Activated T-cell treated with anti-CD3 and anti-CD28 coated beads for 4 hours (primary cell): ENCODE results near the gene PSRC1.

Experiments used
- DNase-seq: peaks from one replicate; pipeline ENCODE4 v3.0.0-alpha.2; 2020

The PSRC1 gene

DNA sequence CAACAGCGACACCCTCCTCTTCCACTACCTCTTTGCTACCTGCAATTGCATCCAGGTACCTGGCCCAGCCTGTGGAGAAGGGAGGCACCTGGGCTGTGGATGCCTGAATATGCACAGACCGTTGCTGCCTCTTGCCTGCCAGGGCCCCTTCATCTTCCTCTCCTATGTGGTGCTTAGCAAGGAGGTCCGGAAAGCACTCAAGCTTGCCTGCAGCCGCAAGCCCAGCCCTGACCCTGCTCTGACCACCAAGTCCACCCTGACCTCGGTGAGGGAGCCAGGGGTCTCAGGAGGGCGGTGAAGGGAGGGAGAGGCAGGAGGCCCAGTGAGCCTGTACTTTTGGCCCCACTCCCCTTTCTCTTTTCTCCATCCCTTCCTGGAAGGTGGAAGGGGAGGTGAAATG is 11.5 kb downstream of the PSRC1 start:
- no peak for DNase-seq

DNA sequence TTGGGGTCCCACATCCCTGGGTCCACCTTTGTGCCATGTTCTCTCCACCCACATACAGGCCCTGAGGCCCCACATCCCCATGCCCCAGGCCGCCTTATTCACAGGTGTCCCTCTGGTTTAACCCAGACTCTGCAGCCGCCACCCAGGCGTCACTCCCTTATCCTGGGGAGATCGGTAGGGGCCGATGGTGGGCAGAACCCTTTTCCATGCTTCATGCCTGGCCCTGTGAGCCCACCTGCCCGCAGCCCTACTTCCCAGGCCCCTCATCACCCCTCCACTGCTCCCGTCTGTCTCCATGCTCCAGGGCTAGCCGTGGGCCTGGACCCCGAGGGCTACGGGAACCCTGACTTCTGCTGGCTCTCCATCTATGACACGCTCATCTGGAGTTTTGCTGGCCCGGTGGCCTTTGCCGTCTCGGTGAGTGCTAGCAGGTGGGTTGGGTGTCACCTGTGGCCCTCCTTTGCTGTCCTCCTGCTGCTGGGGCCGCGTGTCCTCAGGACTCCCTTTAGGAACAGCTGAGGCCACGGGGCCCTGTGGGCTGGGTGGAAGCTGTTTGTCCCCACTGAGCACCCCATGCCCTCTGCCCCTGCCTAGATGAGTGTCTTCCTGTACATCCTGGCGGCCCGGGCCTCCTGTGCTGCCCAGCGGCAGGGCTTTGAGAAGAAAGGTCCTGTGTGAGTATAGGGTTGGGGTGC is 12.2 kb downstream of the PSRC1 start:
- no peak for DNase-seq

DNA sequence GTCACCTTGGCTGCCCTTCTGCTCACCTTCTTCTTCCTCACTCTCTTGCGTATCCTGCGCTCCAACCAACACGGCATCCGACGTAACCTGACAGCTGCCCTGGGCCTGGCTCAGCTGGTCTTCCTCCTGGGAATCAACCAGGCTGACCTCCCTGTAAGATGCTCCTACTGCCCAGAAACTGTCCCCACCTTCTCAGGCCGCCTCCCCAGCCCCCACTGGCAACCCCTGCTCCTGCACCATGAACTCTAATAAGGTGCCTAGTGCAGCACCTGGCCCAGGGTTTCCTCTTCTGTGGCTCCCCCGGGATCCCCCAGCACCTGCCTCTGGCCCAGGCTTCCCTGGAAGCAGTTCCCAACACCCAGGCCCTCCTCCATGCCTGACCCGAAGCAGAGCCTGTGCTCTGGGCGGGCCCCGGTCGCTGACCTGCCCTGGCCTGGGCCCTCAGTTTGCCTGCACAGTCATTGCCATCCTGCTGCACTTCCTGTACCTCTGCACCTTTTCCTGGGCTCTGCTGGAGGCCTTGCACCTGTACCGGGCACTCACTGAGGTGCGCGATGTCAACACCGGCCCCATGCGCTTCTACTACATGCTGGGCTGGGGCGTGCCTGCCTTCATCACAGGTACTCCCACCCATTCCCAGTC is 12.8 kb downstream of the PSRC1 start:
- no peak for DNase-seq

DNA sequence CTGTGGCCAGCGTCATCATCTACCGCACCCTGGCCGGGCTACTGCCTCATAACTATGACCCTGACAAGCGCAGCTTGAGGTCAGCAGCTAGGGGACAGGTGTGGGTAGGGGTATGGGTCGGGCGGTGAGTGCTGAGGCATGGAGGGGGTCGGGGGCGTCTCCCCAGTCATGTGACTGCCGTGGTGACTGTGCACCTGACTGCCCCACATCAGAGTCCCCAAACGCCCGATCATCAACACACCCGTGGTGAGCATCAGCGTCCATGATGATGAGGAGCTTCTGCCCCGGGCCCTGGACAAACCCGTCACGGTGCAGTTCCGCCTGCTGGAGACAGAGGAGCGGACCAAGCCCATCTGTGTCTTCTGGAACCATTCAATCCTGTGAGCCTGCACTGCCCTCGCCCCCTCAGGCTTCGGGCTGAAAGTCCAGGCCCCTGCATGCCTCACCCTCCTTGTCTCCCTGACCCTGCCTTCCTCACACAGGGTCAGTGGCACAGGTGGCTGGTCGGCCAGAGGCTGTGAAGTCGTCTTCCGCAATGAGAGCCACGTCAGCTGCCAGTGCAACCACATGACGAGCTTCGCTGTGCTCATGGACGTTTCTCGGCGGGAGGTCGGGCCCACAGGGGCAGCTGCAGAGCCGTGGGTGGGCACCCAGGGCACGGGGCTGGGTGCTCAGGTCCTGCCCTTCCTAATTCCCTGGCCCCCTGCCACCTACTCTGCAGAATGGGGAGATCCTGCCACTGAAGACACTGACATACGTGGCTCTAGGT is 13.5 kb downstream of the PSRC1 start:
- no peak for DNase-seq

DNA sequence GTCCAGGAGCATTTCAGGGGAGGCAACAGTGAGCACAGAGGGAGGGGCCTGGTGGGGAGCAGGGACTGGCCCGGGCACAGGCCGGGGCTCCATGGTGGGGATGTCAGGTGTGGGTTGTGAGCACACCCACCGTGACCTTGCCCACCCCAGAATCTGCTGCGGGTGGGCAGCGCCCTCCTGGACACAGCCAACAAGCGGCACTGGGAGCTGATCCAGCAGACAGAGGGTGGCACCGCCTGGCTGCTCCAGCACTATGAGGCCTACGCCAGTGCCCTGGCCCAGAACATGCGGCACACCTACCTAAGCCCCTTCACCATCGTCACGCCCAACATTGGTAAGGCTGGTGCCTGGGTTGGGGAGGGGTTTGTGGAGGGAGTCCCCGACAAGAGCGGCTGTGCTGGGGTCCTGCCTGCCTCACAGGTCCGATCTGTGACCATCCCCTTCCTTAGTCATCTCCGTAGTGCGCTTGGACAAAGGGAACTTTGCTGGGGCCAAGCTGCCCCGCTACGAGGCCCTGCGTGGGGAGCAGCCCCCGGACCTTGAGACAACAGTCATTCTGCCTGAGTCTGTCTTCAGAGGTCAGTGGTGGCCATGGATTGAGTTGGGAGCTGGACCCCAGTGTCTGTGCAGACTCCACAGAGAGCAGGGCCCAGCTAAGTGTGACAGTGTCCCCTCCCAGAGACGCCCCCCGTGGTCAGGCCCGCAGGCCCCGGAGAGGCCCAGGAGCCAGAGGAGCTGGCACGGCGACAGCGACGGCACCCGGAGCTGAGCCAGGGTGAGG is 14.3 kb downstream of the PSRC1 start:
- no peak for DNase-seq

DNA sequence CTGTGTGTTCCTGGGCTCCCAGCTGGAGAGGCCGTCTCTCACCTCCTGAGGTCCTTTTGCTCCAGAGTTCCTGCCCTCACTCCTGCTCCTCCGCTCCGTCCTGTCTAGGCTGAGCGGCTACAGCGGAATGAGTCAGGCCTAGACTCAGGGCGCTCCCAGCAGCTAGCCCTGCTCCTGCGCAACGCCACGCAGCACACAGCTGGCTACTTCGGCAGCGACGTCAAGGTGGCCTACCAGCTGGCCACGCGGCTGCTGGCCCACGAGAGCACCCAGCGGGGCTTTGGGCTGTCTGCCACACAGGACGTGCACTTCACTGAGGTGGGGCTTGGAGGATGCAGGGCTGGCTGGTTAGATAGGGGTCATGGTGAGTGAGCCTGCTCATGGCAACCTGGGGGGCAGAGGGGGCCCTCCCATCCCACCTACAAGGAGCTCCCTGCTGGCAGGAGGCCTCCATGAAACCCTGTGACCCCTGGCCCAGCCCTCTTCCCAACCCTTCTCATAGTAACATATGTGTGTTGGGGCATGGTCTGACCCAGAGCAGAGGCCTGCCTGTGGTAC is 15.1 kb downstream of the PSRC1 start:
- no peak for DNase-seq

DNA sequence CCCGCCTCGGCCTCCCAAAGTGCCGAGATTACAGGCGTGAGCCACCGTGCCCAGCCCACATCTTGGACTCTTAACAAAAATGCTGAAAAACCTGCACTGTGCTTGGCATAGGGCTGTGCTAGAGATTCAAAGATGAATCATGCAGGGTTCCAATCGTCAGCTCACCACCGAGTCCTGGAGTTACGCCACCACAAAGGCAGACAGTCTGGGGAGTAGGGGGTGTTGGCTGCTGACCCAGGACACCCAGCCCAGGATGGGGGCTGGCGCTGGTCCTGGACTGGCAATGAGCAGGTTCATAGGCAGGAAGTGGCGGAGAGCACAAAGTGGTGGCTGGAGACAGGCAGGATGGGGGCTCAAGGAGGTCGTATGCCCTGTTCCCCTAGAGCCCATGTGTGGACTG is 16.0 kb downstream of the PSRC1 start:
- DNase-seq: no peak

DNA sequence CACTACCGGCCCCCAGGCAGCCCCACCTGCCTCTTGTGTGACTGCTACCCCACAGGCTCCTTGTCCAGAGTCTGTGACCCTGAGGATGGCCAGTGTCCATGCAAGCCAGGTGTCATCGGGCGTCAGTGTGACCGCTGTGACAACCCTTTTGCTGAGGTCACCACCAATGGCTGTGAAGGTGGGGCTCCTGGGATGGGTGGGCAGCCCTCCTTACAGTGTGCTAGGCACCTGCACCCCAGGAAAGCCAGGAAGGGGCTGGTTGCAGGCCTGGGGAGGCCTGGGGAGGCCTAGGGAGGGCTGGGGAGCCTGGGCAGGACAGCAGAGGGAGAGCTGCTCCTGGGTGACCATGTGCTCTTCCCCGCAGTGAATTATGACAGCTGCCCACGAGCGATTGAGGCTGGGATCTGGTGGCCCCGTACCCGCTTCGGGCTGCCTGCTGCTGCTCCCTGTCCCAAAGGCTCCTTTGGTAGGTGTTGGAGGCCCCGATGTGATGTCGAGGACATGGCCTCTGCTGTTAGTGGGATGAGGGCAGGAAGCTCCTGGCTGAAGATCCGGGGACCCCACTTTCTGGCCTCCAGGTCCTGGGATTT is 17.1 kb downstream of the PSRC1 start:
- no peak for DNase-seq

DNA sequence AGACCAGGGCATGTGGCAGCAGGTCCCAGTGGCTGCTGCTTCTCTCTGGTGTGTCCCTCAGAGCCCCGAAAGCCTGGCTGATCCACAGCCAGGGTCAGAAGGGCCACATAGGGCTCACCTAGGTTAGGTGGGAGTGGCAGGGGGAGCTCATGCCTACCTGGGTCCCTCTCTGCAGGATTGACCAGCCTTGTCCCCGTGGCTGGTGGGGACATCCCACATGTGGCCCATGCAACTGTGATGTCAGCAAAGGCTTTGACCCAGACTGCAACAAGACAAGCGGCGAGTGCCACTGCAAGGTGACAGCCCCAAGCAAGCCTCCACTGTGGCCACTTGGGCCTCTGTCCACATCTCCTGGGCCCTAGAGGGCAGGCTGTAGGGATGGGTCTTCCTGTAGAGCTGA is 17.9 kb downstream of the PSRC1 start:
- DNase-seq: no peak

DNA sequence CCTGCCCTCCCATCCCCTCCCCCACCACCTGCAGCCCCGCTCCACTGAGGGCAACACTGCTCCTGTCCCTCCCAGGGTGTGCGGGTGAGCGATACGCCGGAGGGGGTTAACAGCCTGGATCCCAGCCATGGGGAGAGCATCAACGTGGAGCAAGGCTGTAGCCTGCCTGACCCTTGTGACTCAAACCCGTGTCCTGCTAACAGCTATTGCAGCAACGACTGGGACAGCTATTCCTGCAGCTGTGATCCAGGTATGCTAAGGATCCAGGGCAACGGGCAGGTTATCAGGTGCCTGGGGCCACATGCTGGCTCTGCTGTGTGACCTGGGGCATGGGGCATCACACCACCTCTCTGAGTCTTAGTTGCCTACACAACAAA is 18.6 kb downstream of the PSRC1 start:
- no peak for DNase-seq

DNA sequence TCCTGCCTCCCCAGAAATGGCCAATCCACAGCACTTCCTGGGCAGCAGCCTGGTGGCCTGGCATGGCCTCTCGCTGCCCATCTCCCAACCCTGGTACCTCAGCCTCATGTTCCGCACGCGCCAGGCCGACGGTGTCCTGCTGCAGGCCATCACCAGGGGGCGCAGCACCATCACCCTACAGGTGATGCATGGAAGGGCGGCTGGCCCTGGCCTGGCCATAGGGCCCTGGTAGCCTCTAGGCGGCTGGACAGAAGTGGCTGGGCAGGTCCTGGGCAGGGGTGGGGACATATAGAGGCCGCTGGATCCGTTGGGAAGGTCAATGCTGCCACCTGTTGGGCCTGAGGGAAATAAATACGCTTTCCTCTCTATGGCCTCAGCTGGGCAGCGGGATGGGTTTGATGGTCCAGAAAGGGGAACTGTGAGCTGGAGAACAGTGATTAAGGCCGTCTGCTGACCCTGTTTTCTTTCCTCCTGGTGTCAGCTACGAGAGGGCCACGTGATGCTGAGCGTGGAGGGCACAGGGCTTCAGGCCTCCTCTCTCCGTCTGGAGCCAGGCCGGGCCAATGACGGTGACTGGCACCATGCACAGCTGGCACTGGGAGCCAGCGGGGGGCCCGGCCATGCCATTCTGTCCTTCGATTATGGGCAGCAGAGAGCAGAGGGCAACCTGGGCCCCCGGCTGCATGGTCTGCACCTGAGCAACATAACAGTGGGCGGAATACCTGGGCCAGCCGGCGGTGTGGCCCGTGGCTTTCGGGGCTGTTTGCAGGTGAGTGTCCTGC is 19.2 kb downstream of the PSRC1 start:
- peak; percentile 62 for DNase-seq

DNA sequence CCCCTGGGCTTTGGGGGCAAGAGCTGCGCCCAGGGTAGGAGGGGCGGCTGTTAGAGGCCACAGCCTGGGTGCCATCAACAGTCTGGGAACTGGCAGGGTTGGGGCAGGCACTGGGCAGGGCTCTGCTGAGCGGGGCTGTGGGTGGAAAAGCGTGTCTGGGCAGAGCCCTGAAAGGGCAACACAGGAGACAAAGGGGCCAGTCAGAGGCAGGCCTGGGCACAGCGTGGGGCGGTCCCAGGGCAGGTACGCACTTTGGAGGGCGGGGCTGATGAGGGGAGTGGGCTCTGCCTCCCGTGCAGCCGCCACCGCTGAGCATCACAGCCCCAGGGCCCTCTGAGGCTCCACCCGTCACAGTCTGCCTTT is 19.7 kb downstream of the PSRC1 start:
- DNase-seq: no peak

DNA sequence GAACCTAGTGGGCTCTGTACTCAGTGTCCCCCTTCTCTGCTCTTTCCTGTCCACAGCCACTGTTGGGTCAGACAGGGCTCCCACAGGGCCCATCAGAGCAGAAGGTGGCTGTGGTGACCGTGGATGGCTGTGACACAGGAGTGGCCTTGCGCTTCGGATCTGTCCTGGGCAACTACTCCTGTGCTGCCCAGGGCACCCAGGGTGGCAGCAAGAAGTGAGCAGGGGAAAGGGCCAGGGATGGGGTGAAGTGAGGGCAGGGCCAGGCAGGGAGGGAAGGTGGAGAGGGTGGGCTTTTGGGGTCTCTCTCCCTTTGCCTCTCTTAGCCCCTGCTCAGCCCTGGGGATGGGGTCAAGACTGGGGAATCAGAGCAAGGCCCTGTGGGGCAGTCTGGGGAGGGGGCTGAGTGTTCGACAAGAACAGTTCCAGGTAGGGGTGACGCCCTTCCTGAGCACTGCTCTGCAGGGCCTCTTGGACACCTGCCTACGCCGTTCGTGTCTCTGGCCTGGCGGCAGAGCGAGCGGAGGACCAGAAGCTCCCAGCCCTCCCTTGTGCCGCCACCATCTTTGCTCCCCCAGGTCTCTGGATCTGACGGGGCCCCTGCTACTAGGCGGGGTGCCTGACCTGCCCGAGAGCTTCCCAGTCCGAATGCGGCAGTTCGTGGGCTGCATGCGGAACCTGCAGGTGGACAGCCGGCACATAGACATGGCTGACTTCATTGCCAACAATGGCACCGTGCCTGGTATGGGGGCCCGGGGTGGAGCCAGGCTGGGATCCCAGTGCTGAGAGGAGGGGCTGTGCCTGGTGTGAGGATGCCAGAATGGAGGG is 20.5 kb downstream of the PSRC1 start:
- DNase-seq: no peak

DNA sequence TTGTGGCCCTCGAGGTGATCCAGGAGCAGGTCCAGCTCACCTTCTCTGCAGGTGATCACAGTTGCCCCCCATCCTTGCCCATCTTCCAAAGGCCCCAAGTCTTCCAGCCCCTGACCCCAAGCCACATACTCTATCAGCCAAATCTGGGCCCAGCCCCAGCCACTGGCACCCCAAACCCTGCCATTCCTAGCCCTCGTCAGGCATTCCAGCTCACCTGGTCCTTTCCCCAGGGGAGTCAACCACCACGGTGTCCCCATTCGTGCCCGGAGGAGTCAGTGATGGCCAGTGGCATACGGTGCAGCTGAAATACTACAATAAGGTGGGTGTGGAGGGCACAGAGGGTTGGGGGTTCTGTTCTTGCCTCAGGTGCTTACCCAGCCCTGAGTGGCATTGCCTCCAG is 21.4 kb downstream of the PSRC1 start:
- no peak for DNase-seq

DNA sequence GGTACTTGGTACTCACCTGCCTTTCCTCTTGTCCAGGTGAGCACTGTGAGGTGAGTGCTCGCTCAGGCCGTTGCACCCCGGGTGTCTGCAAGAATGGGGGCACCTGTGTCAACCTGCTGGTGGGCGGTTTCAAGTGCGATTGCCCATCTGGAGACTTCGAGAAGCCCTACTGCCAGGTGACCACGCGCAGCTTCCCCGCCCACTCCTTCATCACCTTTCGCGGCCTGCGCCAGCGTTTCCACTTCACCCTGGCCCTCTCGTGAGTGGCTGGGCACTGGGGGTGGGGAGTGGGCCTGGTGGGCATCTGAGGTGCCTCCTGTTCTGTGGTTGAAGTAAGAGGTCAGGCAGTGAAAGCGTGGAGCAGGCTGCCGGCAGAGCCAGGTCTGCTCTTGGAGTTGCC is 21.9 kb downstream of the PSRC1 start:
- DNase-seq: no peak

DNA sequence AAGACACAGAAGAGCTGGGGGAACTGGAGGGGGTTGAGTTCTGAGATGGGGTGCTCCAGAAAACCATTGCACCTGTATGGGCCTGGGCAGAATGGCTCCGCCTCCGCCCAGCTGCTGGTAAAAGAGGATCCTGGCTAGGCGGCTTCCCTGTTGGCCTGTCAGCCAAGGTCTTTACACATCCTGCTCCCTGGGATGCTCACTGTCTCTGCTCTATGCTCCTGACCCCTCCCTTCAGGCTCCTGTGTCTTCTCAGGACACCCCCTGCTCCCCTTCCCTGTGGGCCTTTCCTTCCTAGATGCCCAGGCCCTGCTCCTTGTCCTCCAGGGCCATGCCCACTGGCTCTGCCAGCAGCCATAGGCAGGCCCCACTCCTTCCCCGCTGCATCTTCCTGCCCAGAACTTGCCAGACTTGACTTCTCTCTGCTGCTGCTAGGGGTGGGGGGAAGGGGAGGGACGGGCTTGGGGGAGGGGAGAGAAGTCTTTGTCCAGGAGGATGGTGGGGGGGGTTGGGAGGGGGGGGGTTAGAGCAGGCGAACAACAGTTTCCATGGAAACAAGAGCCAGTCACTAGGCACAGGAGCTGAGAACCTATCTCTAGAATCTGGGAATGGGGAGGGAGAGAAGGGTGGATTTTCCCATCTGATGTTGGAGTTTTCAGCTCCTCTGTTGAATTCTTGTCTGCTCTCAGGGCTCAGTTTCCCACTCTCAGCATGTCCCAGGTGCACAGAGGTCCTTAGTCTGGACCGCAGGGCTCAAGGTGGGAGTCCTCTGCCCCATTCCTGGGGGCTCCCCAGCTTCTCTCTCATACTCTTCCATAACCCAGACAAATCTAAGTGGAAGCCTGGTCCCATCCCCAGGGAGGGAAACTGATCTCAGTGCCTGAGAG is 23.0 kb downstream of the PSRC1 start:
- no peak for DNase-seq

DNA sequence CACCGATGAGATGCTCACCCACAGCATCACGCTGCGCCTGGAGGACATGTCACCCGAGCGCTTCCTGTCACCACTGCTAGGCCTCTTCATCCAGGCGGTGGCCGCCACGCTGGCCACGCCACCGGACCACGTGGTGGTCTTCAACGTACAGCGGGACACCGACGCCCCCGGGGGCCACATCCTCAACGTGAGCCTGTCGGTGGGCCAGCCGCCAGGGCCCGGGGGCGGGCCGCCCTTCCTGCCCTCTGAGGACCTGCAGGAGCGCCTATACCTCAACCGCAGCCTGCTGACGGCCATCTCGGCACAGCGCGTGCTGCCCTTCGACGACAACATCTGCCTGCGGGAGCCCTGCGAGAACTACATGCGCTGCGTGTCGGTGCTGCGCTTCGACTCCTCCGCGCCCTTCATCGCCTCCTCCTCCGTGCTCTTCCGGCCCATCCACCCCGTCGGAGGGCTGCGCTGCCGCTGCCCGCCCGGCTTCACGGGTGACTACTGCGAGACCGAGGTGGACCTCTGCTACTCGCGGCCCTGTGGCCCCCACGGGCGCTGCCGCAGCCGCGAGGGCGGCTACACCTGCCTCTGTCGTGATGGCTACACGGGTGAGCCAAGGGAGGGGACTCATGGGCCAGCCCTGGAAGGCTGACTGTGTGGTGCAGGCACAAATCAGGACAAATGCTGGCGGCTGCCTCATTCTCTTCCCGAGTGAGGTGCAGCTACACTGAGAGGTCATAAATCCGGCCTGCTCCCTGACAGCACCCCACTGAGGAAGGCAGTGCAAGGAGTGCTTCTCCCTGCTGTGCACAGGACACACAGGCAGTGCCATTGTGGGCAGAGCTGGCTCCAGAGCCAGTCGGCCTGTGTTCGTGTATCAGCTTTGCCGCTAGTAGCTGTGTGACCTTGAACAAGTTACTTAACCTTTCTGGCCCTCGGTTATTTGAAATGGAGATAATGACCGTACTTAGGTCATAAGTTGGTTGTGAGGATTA is 24.2 kb downstream of the PSRC1 start:
- DNase-seq: no peak

DNA sequence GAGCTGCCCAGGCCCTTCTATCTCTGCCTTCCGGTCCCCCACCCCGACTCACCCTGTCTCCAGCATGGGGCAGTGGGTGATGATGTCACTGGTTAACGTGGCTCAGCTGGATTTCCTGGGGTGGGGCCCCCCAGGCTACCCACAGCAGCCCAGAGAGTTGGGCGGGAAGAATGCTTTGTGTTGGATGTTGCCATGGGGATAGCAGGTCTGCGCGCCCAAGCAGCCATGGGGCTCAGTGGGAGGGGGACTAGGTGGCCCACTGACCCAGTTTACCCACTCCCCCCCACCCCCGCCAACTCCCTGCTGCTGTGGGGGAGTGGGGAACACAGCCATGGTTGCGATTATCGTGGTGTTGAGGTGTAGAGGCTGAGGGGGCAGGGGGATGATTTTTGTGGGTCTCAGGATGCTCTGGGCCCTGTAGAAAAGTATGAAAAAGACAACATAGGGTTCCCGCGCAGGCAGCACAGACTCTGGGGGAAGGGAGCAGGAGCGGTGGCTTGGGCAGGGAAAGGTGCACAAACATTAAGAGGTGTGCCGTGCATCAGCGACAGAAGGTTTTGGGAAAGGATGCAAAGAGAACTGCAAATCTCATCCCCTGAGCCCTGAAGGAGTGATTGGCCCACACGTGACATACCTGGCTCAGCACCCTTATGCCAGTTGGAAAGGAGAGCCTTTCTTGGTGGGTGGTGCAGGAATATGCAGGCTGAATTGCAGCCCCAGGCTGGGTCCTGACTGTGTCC is 25.1 kb downstream of the PSRC1 start:
- no peak for DNase-seq
